ENCODE results near the gene MRPL54. TPM values are rescaled to one million over a fixed set of nuclear protein-coding genes. Genes with fewer than 3 reads are reported as not detected.

The MRPL54 gene
- total RNA-seq, 4 donors from 2014 or later = 47.6 to 93.8 (median 66.5) TPM

GRCh38 chr19:3773814-3774515 is 11.5 kb downstream of the MRPL54 start:
- TF ChIP-seq CTCF (IDR thresholded peaks at IDR 0.05; ENCODE audit: low read depth) = no peak

- TF ChIP-seq CTCF (IDR thresholded peaks at IDR 0.05; ENCODE audit: low read depth) = no peak
Observed at GRCh38 chr19:3774621-3775373, 12.3 kb downstream of the MRPL54 start.

GRCh38 chr19:3775374-3775711 is 12.9 kb downstream of the MRPL54 start:
- TF ChIP-seq CTCF (IDR thresholded peaks at IDR 0.05; ENCODE audit: low read depth) = no peak

- TF ChIP-seq CTCF (IDR thresholded peaks at IDR 0.05; ENCODE audit: low read depth) = no peak
Observed at GRCh38 chr19:3775831-3776230, 13.3 kb downstream of the MRPL54 start.

- TF ChIP-seq CTCF (IDR thresholded peaks at IDR 0.05; ENCODE audit: low read depth) = no peak
Observed at GRCh38 chr19:3776479-3777040, 14.1 kb downstream of the MRPL54 start.

- TF ChIP-seq CTCF (IDR thresholded peaks at IDR 0.05; ENCODE audit: low read depth) = no peak
Observed at GRCh38 chr19:3778104-3778867, 15.8 kb downstream of the MRPL54 start.

Data from subcutaneous adipose tissue (tissue), 4 donors.